Common myeloid progenitor, CD34-positive (primary cell): Measurements from ENCODE around the gene CENPV.

Source experiments
- CTCF ChIA-PET: fragments of 350-600 bp; sonication (Branson Sonifier 250); formaldehyde crosslinking; loops from one replicate; lab custom pipeline; 2021; ENCODE audit warnings: antibody characterized with exemption; lab: Charles Lee
- POLR2A ChIA-PET: fragments of 350-600 bp; sonication (Branson Sonifier 250); formaldehyde crosslinking; loops from one replicate; lab custom pipeline; 2021; ENCODE audit warnings: antibody characterized with exemption; lab: Charles Lee
- DNase-seq, 3 donors: peaks; one replicate each; pipeline versions ENCODE4 v3.0.0 to v3.0.0-alpha.2; 2013
- H3K27ac ChIP-seq, 2 experiments: 1 replicate in 1 of 2; 2 replicates in 1 of 2; pipeline ENCODE4 v1.7.0; 2013; ENCODE audit warnings: inconsistent platforms in 2 of 2, low read length in 2 of 2, mild to moderate bottlenecking in 2 of 2, low read depth in 1 of 2, moderate library complexity in 1 of 2; ENCODE audit not compliant: severe bottlenecking in 2 of 2, insufficient read depth in 1 of 2, poor library complexity in 1 of 2
- H3K27me3 ChIP-seq, 5 experiments: replicated peaks in 2 of 5; 1 replicate in 3 of 5; 2 replicates in 2 of 5; pipeline versions ENCODE4 v1.6.1 to v1.7.0; 2013; ENCODE audit warnings: low read length in 4 of 5, mild to moderate bottlenecking in 2 of 5, moderate library complexity in 2 of 5, inconsistent platforms in 1 of 5; ENCODE audit not compliant: insufficient read depth in 5 of 5, control insufficient read depth in 4 of 5
- H3K36me3 ChIP-seq, 4 experiments: 1 replicate in 2 of 4; 2 replicates in 2 of 4; pipeline versions ENCODE4 v1.6.1 to v1.7.0; 2013; ENCODE audit warnings: low read length in 3 of 4, control low read depth in 1 of 4, mild to moderate bottlenecking in 1 of 4; ENCODE audit not compliant: control insufficient read depth in 4 of 4, insufficient read depth in 4 of 4
- H3K4me1 ChIP-seq, 4 experiments: 1 replicate in 3 of 4; 2 replicates in 1 of 4; pipeline versions ENCODE4 v1.6.1 to v1.7.1; 2013; ENCODE audit warnings: low read length in 3 of 4, mild to moderate bottlenecking in 3 of 4, control low read depth in 1 of 4, inconsistent platforms in 1 of 4, moderate library complexity in 1 of 4; ENCODE audit not compliant: control insufficient read depth in 4 of 4, insufficient read depth in 4 of 4; ENCODE audit errors: control extremely low read depth in 1 of 4
- H3K4me3 ChIP-seq, 7 experiments: 1 replicate in 4 of 7; 2 replicates in 3 of 7; pipeline versions ENCODE4 v1.5.1 to v1.7.0; 2013; ENCODE audit warnings: mild to moderate bottlenecking in 7 of 7, low read length in 6 of 7, moderate library complexity in 6 of 7, inconsistent platforms in 2 of 7, low read depth in 2 of 7, control low read depth in 1 of 7; ENCODE audit not compliant: insufficient read depth in 4 of 7, control insufficient read depth in 1 of 7; ENCODE audit errors: extremely low read depth in 1 of 7
- H3K9me3 ChIP-seq, 5 experiments: 1 replicate in 4 of 5; 2 replicates in 1 of 5; pipeline versions ENCODE4 v1.6.1 to v1.7.1; 2013; ENCODE audit warnings: low read length in 4 of 5, mild to moderate bottlenecking in 2 of 5, inconsistent platforms in 1 of 5, low read depth in 1 of 5, moderate library complexity in 1 of 5; ENCODE audit not compliant: control insufficient read depth in 4 of 5, insufficient read depth in 2 of 5; ENCODE audit errors: control extremely low read depth in 1 of 5
- WGBS: methylation state at CpG from one replicate; pipeline ENCODE4 v1.1.5; 2013; ENCODE audit not compliant: insufficient coverage; 5-methylcytosine and 5-hydroxymethylcytosine counted together

Gene CENPV

GRCh38 chr17:16363749-16364536 lies 10.7 kb upstream of the CENPV start:
- Histone ChIP-seq H3K27me3 (no peaks in the 10 kb centered on the region), H3K27ac (no peak overlapping the region), H3K4me1 (peaks cover 0 to 3% (median 0%) of the 10 kb centered on the region in 4 experiments), H3K9me3 (no peaks in the 10 kb centered on the region), H3K36me3 (no peaks in the 10 kb centered on the region), H3K4me3 (no peak overlapping the region)
- ChIA-PET POLR2A (interaction anchor here (0.5 to 2.0 kb wide), 5 partner anchors 22 to 105 kb away, joined by 3 to 13 read pairs (median 4); partner anchors contain the start of gene TRPV2), CTCF (interaction anchor here (0.6 to 4.9 kb wide), 29 partner anchors 9 to 211 kb away, joined by 3 to 66 read pairs (median 5); partner anchors contain the start of genes CENPV, TRPV2 and UBB)
- peak; percentile 71 to 89 (median 82) for DNase-seq
- 5% methylated on average over 3 of the region's 6 CpGs for WGBS

GRCh38 chr17:16361874-16362273 lies 8.6 kb upstream of the CENPV start:
- no peak overlapping the region for H3K4me3 ChIP-seq
- H3K36me3 ChIP-seq = no peaks in the 10 kb centered on the region
- no peaks in the 10 kb centered on the region for H3K27me3 ChIP-seq
- no peak overlapping the region for H3K27ac ChIP-seq
- POLR2A ChIA-PET = no interaction called here
- CTCF ChIA-PET = no interaction called here
- no peaks in the 10 kb centered on the region for H3K9me3 ChIP-seq
- peaks cover 0 to 3% (median 0%) of the 10 kb centered on the region in 4 experiments for H3K4me1 ChIP-seq
- no peak for DNase-seq
- 97% methylated on average over 6 of the region's 8 CpGs for WGBS

- Histone ChIP-seq H3K4me3 (no peak overlapping the region), H3K36me3 (no peaks in the 10 kb centered on the region), H3K9me3 (no peaks in the 10 kb centered on the region), H3K4me1 (peaks cover 0 to 5% (median 5%) of the 10 kb centered on the region in 4 experiments), H3K27ac (no peak overlapping the region), H3K27me3 (no peaks in the 10 kb centered on the region)
- no peak for DNase-seq
- ChIA-PET CTCF (no interaction called here), POLR2A (interaction anchor here (0.6 kb wide), 1 partner anchor 193 kb away, joined by 3 read pairs; no protein-coding TSS in a partner anchor)
Observed at GRCh38 chr17:16358394-16358793, 5.1 kb upstream of the CENPV start.

- CTCF ChIA-PET = interaction anchor here (0.8 to 1.5 kb wide), 3 partner anchors 9 to 92 kb away, joined by 3 to 7 read pairs (median 5); partner anchors contain the start of gene TRPV2
- H3K4me3 ChIP-seq = no peak overlapping the region
- WGBS = 86% methylated on average over 5 of the region's 14 CpGs
Observed at GRCh38 chr17:16354585-16354984, 1.3 kb upstream of the CENPV start.

GRCh38 chr17:16352667-16353316 lies 477 bp downstream of the CENPV start:
- Histone ChIP-seq H3K4me1 (peaks cover 0 to 20% (median 17%) of the 10 kb centered on the region in 4 experiments), H3K27me3 (peaks cover 0 to 7% (median 0%) of the 10 kb centered on the region in 5 experiments), H3K27ac (no peak overlapping the region), H3K36me3 (peaks cover 0 to 18% (median 8%) of the 10 kb centered on the region in 4 experiments), H3K4me3 (peak overlapping the region; percentile 58 to 83 (median 71)), H3K9me3 (no peaks in the 10 kb centered on the region)
- CTCF ChIA-PET = interaction anchor here (0.9 to 2.4 kb wide), 8 partner anchors 11 to 138 kb away, joined by 3 to 11 read pairs (median 3); partner anchors contain the start of gene TRPV2
- WGBS = 0% methylated on average over 58 of the region's 75 CpGs
- POLR2A ChIA-PET = interaction anchor here (0.6 to 1.4 kb wide), 3 partner anchors 14 to 63 kb away, joined by 3 to 7 read pairs (median 4); partner anchors contain the start of genes TRPV2 and UBB
- peak; percentile 38 to 78 (median 61) for DNase-seq

More at GRCh38 chr17:16354585-16354984, 1.3 kb upstream of the CENPV start:
- POLR2A ChIA-PET = interaction anchor here (0.6 kb wide), 1 partner anchor 26 kb away, joined by 3 read pairs; the partner anchor contains the start of gene UBB
- Histone ChIP-seq H3K9me3 (no peaks in the 10 kb centered on the region), H3K36me3 (peaks cover 0 to 4% (median under 1%) of the 10 kb centered on the region in 4 experiments), H3K27ac (no peak overlapping the region), H3K4me1 (peaks cover 0 to 20% (median 17%) of the 10 kb centered on the region in 4 experiments), H3K27me3 (peaks cover 0 to 7% (median 0%) of the 10 kb centered on the region in 5 experiments)
- DNase-seq = no peak

- DNase-seq = peak in 2 of 3 donors; percentile 22 to 35
- peaks cover 0 to 19% (median 8%) of the 10 kb centered on the region in 4 experiments for H3K36me3 ChIP-seq
- 2% methylated on average over 15 of the region's 25 CpGs for WGBS
- H3K4me3 ChIP-seq = peak overlapping the region; percentile 58 to 83 (median 71)
- POLR2A ChIA-PET = interaction anchor here (1.4 kb wide), 1 partner anchor 63 kb away, joined by 3 read pairs; the partner anchor contains the start of gene TRPV2
- H3K27me3 ChIP-seq = peaks cover 0 to 7% (median 0%) of the 10 kb centered on the region in 5 experiments
- no peak overlapping the region for H3K27ac ChIP-seq
- peaks cover 0 to 20% (median 17%) of the 10 kb centered on the region in 4 experiments for H3K4me1 ChIP-seq
- no peaks in the 10 kb centered on the region for H3K9me3 ChIP-seq
- CTCF ChIA-PET = interaction anchor here (0.6 to 2.4 kb wide), 6 partner anchors 11 to 77 kb away, joined by 3 to 11 read pairs (median 4); partner anchors contain the start of gene TRPV2
Observed at GRCh38 chr17:16352303-16352666, 984 bp downstream of the CENPV start.
